HCT116 (cell line): ENCODE measurements around the gene FAM234B. TPM values are rescaled to one million over a fixed set of nuclear protein-coding genes. Genes with fewer than 3 reads are reported as not detected.

Experiments used
- ATAC-seq: fragments of 200-7000 bp; cut with Tn5 transposase; 2 replicates; pipeline ENCODE4 v1.9.1; 2020; ENCODE audit warnings: mild to moderate bottlenecking, moderate library complexity
- BruUV-seq: library from RNA; stranded (reverse); fragments of 400-500 nt; replicated peaks from 2 replicates; lab custom pipeline; 2021; lab: Mats Ljungman, UMichigan
- CTCF ChIA-PET: fragments of 300-600 bp; sonication (Branson Sonifier 250); formaldehyde crosslinking; loops from one replicate; lab custom pipeline; 2021; ENCODE audit warnings: antibody characterized with exemption; lab: Charles Lee
- POLR2A ChIA-PET: fragments of 300-600, 350-600 bp; sonication (Branson Sonifier 250); formaldehyde crosslinking; loops from one replicate; lab custom pipeline; 2021; ENCODE audit warnings: antibody characterized with exemption; lab: Charles Lee
- RAD21 ChIA-PET, 2 experiments: fragments of 300-600 bp; sonication (Branson Sonifier 250); formaldehyde crosslinking; loops; one replicate each; lab custom pipeline; 2023; ENCODE audit warnings: low total read pairs in 2 of 2; ENCODE audit not compliant: uncharacterized antibody in 2 of 2, unreplicated experiment in 2 of 2, low non-redundant PET in 1 of 2; lab: Charles Lee
- DNase-seq: peaks from one replicate; pipeline ENCODE4 v3.0.0-alpha.2; 2010; ENCODE audit warnings: low read depth, low spot score
- H2AFZ ChIP-seq: fragments of 200-600 bp; shearing (Covaris generic), sonication (generic); 2 replicates; pipeline ENCODE4 v1.6.1; 2017; ENCODE audit warnings: low read depth, mixed run types, mixed read lengths, antibody characterized with exemption, low read length; ENCODE audit not compliant: poor library complexity, severe bottlenecking
- H3K27ac ChIP-seq: 2 replicates; pipeline ENCODE4 v1.5.1; 2012; ENCODE audit warnings: low read depth, low read length
- H3K27me3 ChIP-seq: fragments of 200-600 bp; sonication (generic); 2 replicates; pipeline ENCODE4 v1.6.1; 2016; ENCODE audit warnings: mixed run types, low read length, mixed read lengths; ENCODE audit not compliant: insufficient read depth
- H3K36me3 ChIP-seq, 2 experiments: fragments of 200-500 bp in 1 of 2; fragments of 200-600 bp in 1 of 2; sonication (Bioruptor generic) in 1 of 2; sonication (generic) in 1 of 2; 2 replicates each; pipeline versions ENCODE4 v1.5.1 to v1.6.1; 2014 to 2016; ENCODE audit warnings: low read length in 2 of 2, inconsistent platforms in 1 of 2, mixed read lengths in 1 of 2, mixed run types in 1 of 2; ENCODE audit not compliant: insufficient read depth in 2 of 2, control insufficient read depth in 1 of 2
- H3K4me1 ChIP-seq, 2 experiments: fragments of 200-600 bp in 1 of 2; sonication (generic) in 1 of 2; 2 replicates each; pipeline versions ENCODE4 v1.5.1 to v1.6.1; 2012 to 2017; ENCODE audit warnings: low read length in 2 of 2, inconsistent platforms in 1 of 2, mild to moderate bottlenecking in 1 of 2, mixed read lengths in 1 of 2, mixed run types in 1 of 2, moderate library complexity in 1 of 2; ENCODE audit not compliant: insufficient read depth in 2 of 2, control insufficient read depth in 1 of 2
- H3K4me2 ChIP-seq: fragments of 200-600 bp; sonication (generic); 2 replicates; pipeline ENCODE4 v1.6.1; 2017; ENCODE audit warnings: mixed run types, low read length, mixed read lengths
- H3K4me3 ChIP-seq, 2 experiments: fragments of 200-600 bp in 1 of 2; sonication (generic) in 1 of 2; replicated peaks in 1 of 2; 2 replicates each; pipeline ENCODE4 v1.5.1; 2011 to 2016; ENCODE audit warnings: low read length in 2 of 2, control low read depth in 1 of 2, low read depth in 1 of 2, mild to moderate bottlenecking in 1 of 2, mixed read lengths in 1 of 2, mixed run types in 1 of 2
- H3K79me2 ChIP-seq: fragments of 200-600 bp; sonication (generic); 2 replicates; pipeline ENCODE4 v1.6.1; 2017; ENCODE audit warnings: mild to moderate bottlenecking, mixed run types, low read length, moderate library complexity, mixed read lengths; ENCODE audit not compliant: insufficient read depth
- H3K9ac ChIP-seq: fragments of 200-600 bp; sonication (generic); 2 replicates; pipeline ENCODE4 v1.6.1; 2016; ENCODE audit warnings: low read length, mixed read lengths
- H3K9me2 ChIP-seq: fragments of 200-600 bp; sonication (generic), shearing (Covaris generic); 2 replicates; pipeline ENCODE4 v1.6.1; 2017; ENCODE audit warnings: mixed run types, mild to moderate bottlenecking, moderate library complexity; ENCODE audit not compliant: insufficient read depth
- H3K9me3 ChIP-seq, 2 experiments: fragments of 200-500 bp in 1 of 2; fragments of 200-600 bp in 1 of 2; sonication (Bioruptor generic) in 1 of 2; sonication (generic) in 1 of 2; 2 replicates each; pipeline ENCODE4 v1.6.1; 2014 to 2017; ENCODE audit warnings: low read length in 2 of 2, mixed read lengths in 2 of 2, inconsistent platforms in 1 of 2, low read depth in 1 of 2, mild to moderate bottlenecking in 1 of 2, mixed run types in 1 of 2, moderate library complexity in 1 of 2; ENCODE audit not compliant: control insufficient read depth in 1 of 2, insufficient read depth in 1 of 2
- H4K20me1 ChIP-seq: fragments of 200-600 bp; sonication (generic), shearing (Covaris generic); 2 replicates; pipeline ENCODE4 v1.6.1; 2017; ENCODE audit warnings: mixed run types, mild to moderate bottlenecking, moderate library complexity; ENCODE audit not compliant: insufficient read depth
- CEBPB ChIP-seq: IDR thresholded peaks from 2 replicates; pipeline ENCODE4 v1.6.1; 2012; ENCODE audit warnings: low read depth
- EGR1 ChIP-seq: IDR thresholded peaks from 2 replicates; pipeline ENCODE4 v1.6.1; 2012; ENCODE audit warnings: low read depth
- EZH2 ChIP-seq: fragments of 200-600 bp; sonication (generic); IDR thresholded peaks from 2 replicates; pipeline ENCODE4 v1.6.1; 2017; ENCODE audit warnings: antibody characterized with exemption, mixed run types
- EZH2phosphoT487 ChIP-seq: fragments of 200-600 bp; IDR thresholded peaks from 2 replicates; pipeline ENCODE4 v1.6.1; 2018; ENCODE audit warnings: antibody characterized with exemption, borderline replicate concordance
- FOSL1 ChIP-seq: IDR thresholded peaks from 2 replicates; pipeline ENCODE4 v1.6.1; 2012; ENCODE audit warnings: low read depth
- JUND ChIP-seq: IDR thresholded peaks from 2 replicates; pipeline ENCODE4 v1.6.1; 2012
- POLR2A ChIP-seq: IDR thresholded peaks from 2 replicates; pipeline ENCODE4 v1.7.0; 2011; ENCODE audit warnings: borderline replicate concordance; ENCODE audit not compliant: insufficient read depth, insufficient read length; ENCODE audit errors: extremely low read depth
- POLR2AphosphoS5 ChIP-seq: IDR thresholded peaks from 2 replicates; pipeline ENCODE4 v1.6.1; 2011; ENCODE audit warnings: mild to moderate bottlenecking, low read depth, low read length, moderate library complexity
- RAD21 ChIP-seq: IDR thresholded peaks from 2 replicates; pipeline ENCODE4 v1.6.1; 2012; ENCODE audit warnings: low read depth, mild to moderate bottlenecking
- SP1 ChIP-seq: IDR thresholded peaks from 2 replicates; pipeline ENCODE4 v1.6.1; 2012; ENCODE audit warnings: low read depth
- SRF ChIP-seq: IDR thresholded peaks from 2 replicates; pipeline ENCODE4 v1.6.1; 2012; ENCODE audit warnings: low read depth
- TCF7L2 ChIP-seq: IDR thresholded peaks from 2 replicates; pipeline ENCODE4 v1.7.0; 2011; ENCODE audit warnings: borderline replicate concordance, inconsistent platforms; ENCODE audit not compliant: insufficient read depth, insufficient read length; ENCODE audit errors: extremely low read depth
- YY1 ChIP-seq: IDR thresholded peaks from 2 replicates; pipeline ENCODE4 v1.6.1; 2011; ENCODE audit warnings: low read length, low read depth, moderate library complexity, mild to moderate bottlenecking; ENCODE audit not compliant: insufficient replicate concordance; ENCODE audit errors: extremely low read depth
- ZFX ChIP-seq: fragments of 450-650 bp; IDR thresholded peaks from 2 replicates; pipeline ENCODE4 v1.6.1; 2017
- ZNF274 ChIP-seq: fragments of 200-500 bp; sonication (Bioruptor generic); IDR thresholded peaks from 2 replicates; pipeline ENCODE4 v1.6.1; 2014; ENCODE audit warnings: mild to moderate bottlenecking, low read depth, low read length, inconsistent platforms
- intact Hi-C: fragments of 100-400 bp; cut with micrococcal nuclease; formaldehyde crosslinking; loops from 2 replicates; pipeline ENCODE4 v1.10.0; 2022
- total RNA-seq: library from RNA; stranded (reverse); gene quantifications from one replicate; pipeline ENCODE4 v1.2.1, GENCODE V29; 2021; ENCODE audit not compliant: unreplicated experiment
- TF ChIP-seq, protein P1 (sequence below): IDR thresholded peaks from 2 replicates; pipeline ENCODE4 v1.6.1; 2012
- TF ChIP-seq, protein P2 (sequence below): IDR thresholded peaks from 2 replicates; pipeline ENCODE4 v1.6.1; 2012; ENCODE audit warnings: low read depth
- TF ChIP-seq, protein P3 (sequence below): IDR thresholded peaks from 2 replicates; pipeline ENCODE4 v1.6.1; 2011; ENCODE audit warnings: mild to moderate bottlenecking, low read length, moderate library complexity; ENCODE audit not compliant: insufficient replicate concordance; ENCODE audit errors: extremely low read depth
- TF ChIP-seq, protein P4 (sequence below), 3 experiments: fragments of 200-600 bp in 1 of 3; sonication (generic) in 1 of 3; IDR thresholded peaks in 2 of 3; conservative IDR thresholded peaks in 1 of 3; 2 replicates each; pipeline ENCODE4 v1.5.1; 2012 to 2017; ENCODE audit warnings: low read depth in 2 of 3, low read length in 2 of 3, antibody characterized with exemption in 1 of 3, borderline replicate concordance in 1 of 3, control low read depth in 1 of 3, mild to moderate bottlenecking in 1 of 3, mixed read lengths in 1 of 3, mixed run types in 1 of 3, moderate library complexity in 1 of 3; ENCODE audit not compliant: insufficient read depth in 1 of 3
- TF ChIP-seq, protein P5 (sequence below): IDR thresholded peaks from 2 replicates; pipeline ENCODE4 v1.6.1; 2012

The FAM234B gene
- total RNA-seq, 1 experiment from 2014 or later: 15.9 TPM

DNA sequence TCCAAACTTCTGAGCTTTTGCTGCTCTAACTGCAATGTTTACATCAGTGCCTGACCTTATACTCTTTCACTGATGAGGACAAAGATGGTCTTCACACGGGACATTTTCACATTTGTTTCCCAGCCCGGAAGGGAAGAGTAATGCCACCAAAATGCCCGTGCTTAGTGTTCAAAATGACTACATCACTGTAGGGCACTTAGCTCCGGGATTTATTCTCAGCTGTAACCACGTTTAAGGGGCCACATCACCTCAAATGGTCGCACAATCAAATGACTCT is 56.4 kb downstream of the FAM234B start:
- H3K9ac ChIP-seq: peak overlapping the region; percentile 83
- ChIA-PET RAD21 (interaction anchor here in 1 of 2 experiments (1.5 to 1.6 kb wide), 2 partner anchors 101 to 111 kb away, joined by 3 to 4 read pairs; no protein-coding TSS in a partner anchor), CTCF (interaction anchor here (0.8 to 3.2 kb wide), 2 partner anchors 110 to 1067 kb away, joined by 3 to 27 read pairs; no protein-coding TSS in a partner anchor), POLR2A (interaction anchor here (2.0 kb wide), 1 partner anchor 111 kb away, joined by 11 read pairs; no protein-coding TSS in a partner anchor)
- H3K4me2 ChIP-seq: peak overlapping the region; percentile 88
- TF ChIP-seq RAD21: no peak
- TF ChIP-seq, protein P1, sequence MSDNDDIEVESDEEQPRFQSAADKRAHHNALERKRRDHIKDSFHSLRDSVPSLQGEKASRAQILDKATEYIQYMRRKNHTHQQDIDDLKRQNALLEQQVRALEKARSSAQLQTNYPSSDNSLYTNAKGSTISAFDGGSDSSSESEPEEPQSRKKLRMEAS: no peak
- no peak for TF ChIP-seq SP1
- TF ChIP-seq, protein P2, sequence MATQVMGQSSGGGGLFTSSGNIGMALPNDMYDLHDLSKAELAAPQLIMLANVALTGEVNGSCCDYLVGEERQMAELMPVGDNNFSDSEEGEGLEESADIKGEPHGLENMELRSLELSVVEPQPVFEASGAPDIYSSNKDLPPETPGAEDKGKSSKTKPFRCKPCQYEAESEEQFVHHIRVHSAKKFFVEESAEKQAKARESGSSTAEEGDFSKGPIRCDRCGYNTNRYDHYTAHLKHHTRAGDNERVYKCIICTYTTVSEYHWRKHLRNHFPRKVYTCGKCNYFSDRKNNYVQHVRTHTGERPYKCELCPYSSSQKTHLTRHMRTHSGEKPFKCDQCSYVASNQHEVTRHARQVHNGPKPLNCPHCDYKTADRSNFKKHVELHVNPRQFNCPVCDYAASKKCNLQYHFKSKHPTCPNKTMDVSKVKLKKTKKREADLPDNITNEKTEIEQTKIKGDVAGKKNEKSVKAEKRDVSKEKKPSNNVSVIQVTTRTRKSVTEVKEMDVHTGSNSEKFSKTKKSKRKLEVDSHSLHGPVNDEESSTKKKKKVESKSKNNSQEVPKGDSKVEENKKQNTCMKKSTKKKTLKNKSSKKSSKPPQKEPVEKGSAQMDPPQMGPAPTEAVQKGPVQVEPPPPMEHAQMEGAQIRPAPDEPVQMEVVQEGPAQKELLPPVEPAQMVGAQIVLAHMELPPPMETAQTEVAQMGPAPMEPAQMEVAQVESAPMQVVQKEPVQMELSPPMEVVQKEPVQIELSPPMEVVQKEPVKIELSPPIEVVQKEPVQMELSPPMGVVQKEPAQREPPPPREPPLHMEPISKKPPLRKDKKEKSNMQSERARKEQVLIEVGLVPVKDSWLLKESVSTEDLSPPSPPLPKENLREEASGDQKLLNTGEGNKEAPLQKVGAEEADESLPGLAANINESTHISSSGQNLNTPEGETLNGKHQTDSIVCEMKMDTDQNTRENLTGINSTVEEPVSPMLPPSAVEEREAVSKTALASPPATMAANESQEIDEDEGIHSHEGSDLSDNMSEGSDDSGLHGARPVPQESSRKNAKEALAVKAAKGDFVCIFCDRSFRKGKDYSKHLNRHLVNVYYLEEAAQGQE: no peak
- TF ChIP-seq CEBPB: no peak
- no peak for TF ChIP-seq ZFX
- TF ChIP-seq, protein P3, sequence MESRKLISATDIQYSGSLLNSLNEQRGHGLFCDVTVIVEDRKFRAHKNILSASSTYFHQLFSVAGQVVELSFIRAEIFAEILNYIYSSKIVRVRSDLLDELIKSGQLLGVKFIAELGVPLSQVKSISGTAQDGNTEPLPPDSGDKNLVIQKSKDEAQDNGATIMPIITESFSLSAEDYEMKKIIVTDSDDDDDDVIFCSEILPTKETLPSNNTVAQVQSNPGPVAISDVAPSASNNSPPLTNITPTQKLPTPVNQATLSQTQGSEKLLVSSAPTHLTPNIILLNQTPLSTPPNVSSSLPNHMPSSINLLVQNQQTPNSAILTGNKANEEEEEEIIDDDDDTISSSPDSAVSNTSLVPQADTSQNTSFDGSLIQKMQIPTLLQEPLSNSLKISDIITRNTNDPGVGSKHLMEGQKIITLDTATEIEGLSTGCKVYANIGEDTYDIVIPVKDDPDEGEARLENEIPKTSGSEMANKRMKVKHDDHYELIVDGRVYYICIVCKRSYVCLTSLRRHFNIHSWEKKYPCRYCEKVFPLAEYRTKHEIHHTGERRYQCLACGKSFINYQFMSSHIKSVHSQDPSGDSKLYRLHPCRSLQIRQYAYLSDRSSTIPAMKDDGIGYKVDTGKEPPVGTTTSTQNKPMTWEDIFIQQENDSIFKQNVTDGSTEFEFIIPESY: no peak
- TF ChIP-seq TCF7L2: no peak
- no peak for TF ChIP-seq EGR1
- TF ChIP-seq POLR2A: no peak
- TF ChIP-seq SRF: no peak
- TF ChIP-seq, protein P4, sequence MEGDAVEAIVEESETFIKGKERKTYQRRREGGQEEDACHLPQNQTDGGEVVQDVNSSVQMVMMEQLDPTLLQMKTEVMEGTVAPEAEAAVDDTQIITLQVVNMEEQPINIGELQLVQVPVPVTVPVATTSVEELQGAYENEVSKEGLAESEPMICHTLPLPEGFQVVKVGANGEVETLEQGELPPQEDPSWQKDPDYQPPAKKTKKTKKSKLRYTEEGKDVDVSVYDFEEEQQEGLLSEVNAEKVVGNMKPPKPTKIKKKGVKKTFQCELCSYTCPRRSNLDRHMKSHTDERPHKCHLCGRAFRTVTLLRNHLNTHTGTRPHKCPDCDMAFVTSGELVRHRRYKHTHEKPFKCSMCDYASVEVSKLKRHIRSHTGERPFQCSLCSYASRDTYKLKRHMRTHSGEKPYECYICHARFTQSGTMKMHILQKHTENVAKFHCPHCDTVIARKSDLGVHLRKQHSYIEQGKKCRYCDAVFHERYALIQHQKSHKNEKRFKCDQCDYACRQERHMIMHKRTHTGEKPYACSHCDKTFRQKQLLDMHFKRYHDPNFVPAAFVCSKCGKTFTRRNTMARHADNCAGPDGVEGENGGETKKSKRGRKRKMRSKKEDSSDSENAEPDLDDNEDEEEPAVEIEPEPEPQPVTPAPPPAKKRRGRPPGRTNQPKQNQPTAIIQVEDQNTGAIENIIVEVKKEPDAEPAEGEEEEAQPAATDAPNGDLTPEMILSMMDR (IDR thresholded peaks at IDR 0.05 in 2 of 3, conservative IDR thresholded peaks at IDR 0.05 in 1 of 3; ENCODE audit: borderline replicate concordance in 1 of 3, insufficient read depth in 1 of 3, low read depth in 2 of 3, low read length in 2 of 3): no peak
- TF ChIP-seq EZH2phosphoT487: no peak
- no peak for TF ChIP-seq FOSL1
- TF ChIP-seq, protein P5, sequence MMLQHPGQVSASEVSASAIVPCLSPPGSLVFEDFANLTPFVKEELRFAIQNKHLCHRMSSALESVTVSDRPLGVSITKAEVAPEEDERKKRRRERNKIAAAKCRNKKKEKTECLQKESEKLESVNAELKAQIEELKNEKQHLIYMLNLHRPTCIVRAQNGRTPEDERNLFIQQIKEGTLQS: no peak
- TF ChIP-seq JUND: no peak
- no peak for TF ChIP-seq EZH2
- TF ChIP-seq YY1: no peak
- no peak for TF ChIP-seq ZNF274
- no peak for TF ChIP-seq POLR2AphosphoS5
- intact Hi-C loops: no loop called here
- DNase-seq (no peak), ATAC-seq (no peak)
- peaks cover 44 to 73% of the 10 kb centered on the region in 2 experiments for H3K4me1 ChIP-seq
- no peak overlapping the region for H2AFZ ChIP-seq
- H3K27ac ChIP-seq: peak overlapping the region; percentile 92
- no TSS peak for BruUV-seq
- no peaks in the 10 kb centered on the region for H3K9me3 ChIP-seq
- H3K79me2 ChIP-seq: no peaks in the 10 kb centered on the region
- H3K36me3 ChIP-seq: no peaks in the 10 kb centered on the region
- no peaks in the 10 kb centered on the region for H3K27me3 ChIP-seq
- peak overlapping the region; percentile 4 to 64 for H3K4me3 ChIP-seq
- no peaks in the 10 kb centered on the region for H4K20me1 ChIP-seq
- no peaks in the 10 kb centered on the region for H3K9me2 ChIP-seq
